Activated CD8-positive, alpha-beta T cell treated with anti-CD3 and anti-CD28 coated beads, Interleukin-2, amount 10 ng/mL, durations not matched to agents 7 days and 5 days (primary cell): ENCODE data around the gene H2AZ1. TPM values are rescaled to one million over a fixed set of nuclear protein-coding genes. Genes with fewer than 3 reads are reported as not detected.

ENCODE experiments used
- ATAC-seq: fragments of 150-1000 bp; cut with Tn5 transposase; one replicate; pipeline ENCODE4 v1.10.0; 2021; ENCODE audit warnings: moderate library complexity
- CTCF ChIA-PET: fragments of 350-600 bp; sonication (Branson Sonifier 250); formaldehyde crosslinking; loops from one replicate; lab custom pipeline; 2021; ENCODE audit warnings: antibody characterized with exemption; lab: Charles Lee
- POLR2A ChIA-PET: fragments of 350-600 bp; sonication (Branson Sonifier 250); formaldehyde crosslinking; loops from one replicate; lab custom pipeline; 2021; ENCODE audit warnings: antibody characterized with exemption; lab: Charles Lee
- DNase-seq: peaks from one replicate; pipeline ENCODE4 v3.0.0-alpha.2; 2020
- H3K27ac Mint-ChIP-seq: one replicate; pipeline ENCODE4 v1.8.0; 2021; ENCODE audit warnings: mild to moderate bottlenecking, mixed read lengths
- H3K27me3 Mint-ChIP-seq: one replicate; pipeline ENCODE4 v1.8.0; 2021; ENCODE audit warnings: low read depth, mixed read lengths
- H3K36me3 Mint-ChIP-seq: one replicate; pipeline ENCODE4 v1.8.0; 2021; ENCODE audit warnings: low read depth, mixed read lengths
- H3K4me1 Mint-ChIP-seq: one replicate; pipeline ENCODE4 v1.8.0; 2021; ENCODE audit warnings: low read depth, mixed read lengths
- H3K4me3 Mint-ChIP-seq: one replicate; pipeline ENCODE4 v1.8.0; 2021; ENCODE audit warnings: mild to moderate bottlenecking, mixed read lengths
- H3K9me3 Mint-ChIP-seq: one replicate; pipeline ENCODE4 v1.8.0; 2022; ENCODE audit warnings: mixed read lengths; ENCODE audit not compliant: insufficient read depth
- total RNA-seq, 2 experiments: library from RNA; stranded (reverse); gene quantifications; one replicate each; pipeline ENCODE4 v1.2.3, GENCODE V29; 2021

H2AZ1 gene
- total RNA-seq, 2 experiments from 2014 or later = 603 to 643 TPM

GRCh38 chr4:99945718-99946355 lies 4.2 kb downstream of the H2AZ1 start:
- Mint-ChIP-seq H3K27ac (peak overlapping the region; percentile 96), H3K4me1 (peaks cover 55% of the 10 kb centered on the region), H3K4me3 (peak overlapping the region; percentile 97), H3K27me3 (no peaks in the 10 kb centered on the region), H3K9me3 (no peaks in the 10 kb centered on the region), H3K36me3 (peaks cover 57% of the 10 kb centered on the region)
- POLR2A ChIA-PET = interaction anchor here (0.6 to 7.0 kb wide), 11 partner anchors 20 to 382 kb away, joined by 3 to 55 read pairs (median 9); partner anchors contain the start of genes DAPP1, LAMTOR3 and TRMT10A
- peak; percentile 5 for ATAC-seq
- no peak for DNase-seq
- CTCF ChIA-PET = interaction anchor here (0.7 to 3.5 kb wide), 10 partner anchors 24 to 150 kb away, joined by 3 to 23 read pairs (median 4); partner anchors contain the start of genes DAPP1 and LAMTOR3

GRCh38 chr4:99943904-99944437 lies 6.1 kb downstream of the H2AZ1 start:
- CTCF ChIA-PET = no interaction called here
- Mint-ChIP-seq H3K9me3 (no peaks in the 10 kb centered on the region), H3K36me3 (peaks cover 63% of the 10 kb centered on the region), H3K4me1 (peaks cover 60% of the 10 kb centered on the region), H3K27me3 (no peaks in the 10 kb centered on the region), H3K27ac (no peak overlapping the region), H3K4me3 (peak overlapping the region; percentile 9)
- DNase-seq (no peak), ATAC-seq (no peak)
- POLR2A ChIA-PET = no interaction called here

GRCh38 chr4:99938243-99938753 lies 11.8 kb downstream of the H2AZ1 start:
- ATAC-seq (no peak), DNase-seq (no peak)
- peaks cover 29% of the 10 kb centered on the region for H3K4me1 Mint-ChIP-seq
- H3K9me3 Mint-ChIP-seq = peaks cover 11% of the 10 kb centered on the region
- peaks cover 53% of the 10 kb centered on the region for H3K36me3 Mint-ChIP-seq
- ChIA-PET CTCF (interaction anchor here (1.5 kb wide), 1 partner anchor 11 kb away, joined by 4 read pairs; no protein-coding TSS in a partner anchor), POLR2A (no interaction called here)
- H3K27me3 Mint-ChIP-seq = no peaks in the 10 kb centered on the region
- H3K27ac Mint-ChIP-seq = no peak overlapping the region
- no peak overlapping the region for H3K4me3 Mint-ChIP-seq

- CTCF ChIA-PET = interaction anchor here (1.0 kb wide), 1 partner anchor 8 kb away, joined by 4 read pairs; no protein-coding TSS in a partner anchor
- POLR2A ChIA-PET = interaction anchor here (1.4 to 1.8 kb wide), 3 partner anchors 12 to 40 kb away, joined by 3 to 8 read pairs (median 5); partner anchors contain the start of genes DNAJB14 and LAMTOR3
- no peak for DNase-seq
- no peaks in the 10 kb centered on the region for H3K27me3 Mint-ChIP-seq
- H3K4me1 Mint-ChIP-seq = peaks cover 26% of the 10 kb centered on the region
- peaks cover 56% of the 10 kb centered on the region for H3K36me3 Mint-ChIP-seq
- no peak overlapping the region for H3K27ac Mint-ChIP-seq
- H3K9me3 Mint-ChIP-seq = peaks cover 11% of the 10 kb centered on the region
- no peak for ATAC-seq
- no peak overlapping the region for H3K4me3 Mint-ChIP-seq
Observed at GRCh38 chr4:99934891-99935290, 15.2 kb downstream of the H2AZ1 start.

- DNase-seq (no peak), ATAC-seq (no peak)
- Mint-ChIP-seq H3K27ac (no peak overlapping the region), H3K36me3 (peaks cover 37% of the 10 kb centered on the region), H3K9me3 (no peaks in the 10 kb centered on the region), H3K4me1 (peaks cover 21% of the 10 kb centered on the region), H3K4me3 (no peak overlapping the region), H3K27me3 (no peaks in the 10 kb centered on the region)
- ChIA-PET POLR2A (interaction anchor here (0.9 kb wide), 1 partner anchor 20 kb away, joined by 3 read pairs; no protein-coding TSS in a partner anchor), CTCF (interaction anchor here (1.0 to 1.3 kb wide), 2 partner anchors 11 to 20 kb away, joined by 3 to 4 read pairs; no protein-coding TSS in a partner anchor)
Observed at GRCh38 chr4:99927566-99927965, 22.5 kb downstream of the H2AZ1 start.

GRCh38 chr4:99921174-99921573 lies 28.9 kb downstream of the H2AZ1 start:
- Mint-ChIP-seq H3K4me1 (peaks cover 23% of the 10 kb centered on the region), H3K4me3 (no peak overlapping the region), H3K27me3 (no peaks in the 10 kb centered on the region), H3K9me3 (no peaks in the 10 kb centered on the region), H3K27ac (peak overlapping the region; percentile 21), H3K36me3 (peaks cover 46% of the 10 kb centered on the region)
- DNase-seq (peak; percentile 28), ATAC-seq (peak; percentile 84)
- ChIA-PET POLR2A (interaction anchor here (1.1 to 2.3 kb wide), 2 partner anchors 25 to 28 kb away, joined by 3 to 9 read pairs; partner anchors contain the start of gene DNAJB14), CTCF (interaction anchor here (1.0 to 2.1 kb wide), 2 partner anchors 19 to 27 kb away, joined by 4 to 6 read pairs; no protein-coding TSS in a partner anchor)

- Mint-ChIP-seq H3K27ac (no peak overlapping the region), H3K9me3 (no peaks in the 10 kb centered on the region), H3K36me3 (peaks cover 58% of the 10 kb centered on the region), H3K4me1 (peaks cover 27% of the 10 kb centered on the region), H3K4me3 (no peak overlapping the region), H3K27me3 (no peaks in the 10 kb centered on the region)
- POLR2A ChIA-PET = interaction anchor here (1.1 kb wide), 1 partner anchor 24 kb away, joined by 3 read pairs; no protein-coding TSS in a partner anchor
- no peak for DNase-seq
- CTCF ChIA-PET = interaction anchor here (1.3 to 1.6 kb wide), 2 partner anchors 21 to 175 kb away, joined by 3 to 4 read pairs; no protein-coding TSS in a partner anchor
- no peak for ATAC-seq
Observed at GRCh38 chr4:99918656-99919055, 31.4 kb downstream of the H2AZ1 start.

GRCh38 chr4:99917575-99917974 lies 32.5 kb downstream of the H2AZ1 start:
- Mint-ChIP-seq H3K9me3 (no peaks in the 10 kb centered on the region), H3K36me3 (peaks cover 63% of the 10 kb centered on the region), H3K4me1 (peaks cover 27% of the 10 kb centered on the region), H3K4me3 (no peak overlapping the region), H3K27me3 (no peaks in the 10 kb centered on the region), H3K27ac (no peak overlapping the region)
- DNase-seq (no peak), ATAC-seq (no peak)
- CTCF ChIA-PET = interaction anchor here (1.3 to 1.6 kb wide), 2 partner anchors 22 to 176 kb away, joined by 3 to 4 read pairs; no protein-coding TSS in a partner anchor
- POLR2A ChIA-PET = interaction anchor here (1.1 kb wide), 1 partner anchor 23 kb away, joined by 3 read pairs; no protein-coding TSS in a partner anchor

- Mint-ChIP-seq H3K4me3 (no peak overlapping the region), H3K9me3 (no peaks in the 10 kb centered on the region), H3K36me3 (peaks cover 60% of the 10 kb centered on the region), H3K27me3 (no peaks in the 10 kb centered on the region), H3K4me1 (peaks cover 20% of the 10 kb centered on the region), H3K27ac (peak overlapping the region; percentile 51)
- ChIA-PET CTCF (no interaction called here), POLR2A (no interaction called here)
- no peak for ATAC-seq
- no peak for DNase-seq
Observed at GRCh38 chr4:99915449-99915848, 34.6 kb downstream of the H2AZ1 start.
